Measurements from ENCODE around the gene RAB3C. TPM values are rescaled to one million over a fixed set of nuclear protein-coding genes. Genes with fewer than 3 reads are reported as not detected.

The RAB3C gene
- total and polyA plus RNA-seq, 12 donors: 0.08 to 4.9 (median 0.37) TPM

DNA sequence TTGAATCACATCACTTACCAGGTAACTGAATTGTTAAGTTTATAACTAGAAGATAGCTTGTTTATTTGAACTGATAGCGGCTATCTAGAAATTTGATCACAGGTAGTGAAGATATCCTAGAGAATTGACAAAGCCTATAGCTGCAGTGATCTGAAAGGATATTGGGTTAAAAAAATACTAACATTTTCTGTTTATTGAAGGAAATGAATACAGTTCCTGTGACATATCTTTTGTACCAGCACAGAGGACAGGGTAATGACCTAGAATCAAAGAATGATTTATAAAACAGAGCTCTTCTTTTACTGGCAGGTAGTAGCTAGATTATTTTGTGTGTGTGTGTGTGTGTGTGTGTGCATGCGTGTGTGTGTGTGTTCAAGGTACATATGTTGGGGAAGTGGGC is 94.8 kb downstream of the RAB3C start:
- Histone ChIP-seq H3K27ac (no peak overlapping the region), H3K4me3 (no peak overlapping the region), H3K36me3 (no peaks in the 10 kb centered on the region), H3K4me1 (no peaks in the 10 kb centered on the region), H3K9me3 (no peaks in the 10 kb centered on the region), H3K27me3 (no peaks in the 10 kb centered on the region)
- TF ChIP-seq, protein P1, sequence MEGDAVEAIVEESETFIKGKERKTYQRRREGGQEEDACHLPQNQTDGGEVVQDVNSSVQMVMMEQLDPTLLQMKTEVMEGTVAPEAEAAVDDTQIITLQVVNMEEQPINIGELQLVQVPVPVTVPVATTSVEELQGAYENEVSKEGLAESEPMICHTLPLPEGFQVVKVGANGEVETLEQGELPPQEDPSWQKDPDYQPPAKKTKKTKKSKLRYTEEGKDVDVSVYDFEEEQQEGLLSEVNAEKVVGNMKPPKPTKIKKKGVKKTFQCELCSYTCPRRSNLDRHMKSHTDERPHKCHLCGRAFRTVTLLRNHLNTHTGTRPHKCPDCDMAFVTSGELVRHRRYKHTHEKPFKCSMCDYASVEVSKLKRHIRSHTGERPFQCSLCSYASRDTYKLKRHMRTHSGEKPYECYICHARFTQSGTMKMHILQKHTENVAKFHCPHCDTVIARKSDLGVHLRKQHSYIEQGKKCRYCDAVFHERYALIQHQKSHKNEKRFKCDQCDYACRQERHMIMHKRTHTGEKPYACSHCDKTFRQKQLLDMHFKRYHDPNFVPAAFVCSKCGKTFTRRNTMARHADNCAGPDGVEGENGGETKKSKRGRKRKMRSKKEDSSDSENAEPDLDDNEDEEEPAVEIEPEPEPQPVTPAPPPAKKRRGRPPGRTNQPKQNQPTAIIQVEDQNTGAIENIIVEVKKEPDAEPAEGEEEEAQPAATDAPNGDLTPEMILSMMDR (IDR thresholded peaks at IDR 0.05): no peak
- ATAC-seq (no peak), DNase-seq (no peak)
- intact Hi-C loops (cut with DNase I): no loop called here
- 72 to 74% methylated on average over 2 of the region's 2 CpGs for WGBS, 2 donors

DNA sequence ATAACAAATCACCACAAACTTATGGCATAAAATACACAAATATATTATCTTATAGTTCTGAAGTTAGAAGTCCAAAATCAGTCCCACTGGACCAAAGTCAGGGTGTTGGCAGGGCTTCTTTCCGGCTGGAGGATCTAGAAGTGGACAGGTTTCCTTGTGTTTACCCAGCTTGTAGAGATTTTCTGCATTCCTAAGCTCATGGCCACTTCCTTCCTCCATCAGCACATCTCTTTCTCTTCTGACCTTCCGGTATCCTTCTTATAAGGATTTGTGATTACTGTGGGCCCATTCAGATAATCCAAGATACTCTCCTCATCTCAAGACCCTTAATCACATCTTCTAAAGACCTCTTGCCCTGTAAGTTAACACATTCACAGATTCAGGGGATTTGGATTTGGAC is 97.6 kb downstream of the RAB3C start:
- intact Hi-C loops (cut with DNase I): no loop called here
- H3K27ac ChIP-seq: no peak overlapping the region
- H3K9me3 ChIP-seq: no peaks in the 10 kb centered on the region
- H3K4me3 ChIP-seq: no peak overlapping the region
- no peaks in the 10 kb centered on the region for H3K4me1 ChIP-seq
- DNase-seq (no peak), ATAC-seq (no peak)
- no peaks in the 10 kb centered on the region for H3K27me3 ChIP-seq
- no peaks in the 10 kb centered on the region for H3K36me3 ChIP-seq
- TF ChIP-seq, protein P1 (IDR thresholded peaks at IDR 0.05): no peak
- WGBS, 2 donors: 43 to 66% methylated on average over 2 of the region's 2 CpGs

GRCh38 chr5:58681943-58682342 is 99.1 kb downstream of the RAB3C start:
- H3K9me3 ChIP-seq: no peaks in the 10 kb centered on the region
- DNase-seq (no peak), ATAC-seq (no peak)
- no peak overlapping the region for H3K27ac ChIP-seq
- no peaks in the 10 kb centered on the region for H3K27me3 ChIP-seq
- WGBS, 2 donors: 79 to 88% methylated on average over 5 of the region's 5 CpGs
- intact Hi-C loops (cut with DNase I): no loop called here
- TF ChIP-seq, protein P1 (IDR thresholded peaks at IDR 0.05): no peak
- H3K36me3 ChIP-seq: no peaks in the 10 kb centered on the region
- no peaks in the 10 kb centered on the region for H3K4me1 ChIP-seq
- H3K4me3 ChIP-seq: no peak overlapping the region

DNA sequence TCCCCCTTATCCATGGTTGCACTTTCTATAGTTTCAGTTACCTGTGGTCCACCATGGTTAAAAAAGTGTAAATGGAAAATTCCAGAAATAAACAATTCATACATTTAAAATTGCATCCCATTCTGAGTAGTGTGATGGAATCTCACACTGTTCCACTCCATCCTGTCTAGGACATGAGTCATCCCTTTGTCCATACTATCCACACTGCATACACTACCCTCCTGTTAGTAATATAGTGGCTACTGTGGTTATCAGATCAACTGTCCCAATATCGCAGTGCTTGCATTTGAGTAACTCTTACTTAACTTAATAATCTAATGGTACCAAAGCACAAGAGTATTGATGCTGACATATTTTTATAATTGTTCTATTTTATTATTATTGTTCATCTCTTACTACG is 100.7 kb downstream of the RAB3C start:
- WGBS, 2 donors: 95 to 96% methylated on average over 2 of the region's 2 CpGs
- Histone ChIP-seq H3K36me3 (no peaks in the 10 kb centered on the region), H3K4me1 (no peaks in the 10 kb centered on the region), H3K9me3 (no peaks in the 10 kb centered on the region), H3K27me3 (no peaks in the 10 kb centered on the region), H3K27ac (no peak overlapping the region), H3K4me3 (no peak overlapping the region)
- TF ChIP-seq, protein P1 (IDR thresholded peaks at IDR 0.05): no peak
- DNase-seq (no peak), ATAC-seq (no peak)
- intact Hi-C loops (cut with DNase I): no loop called here

DNA sequence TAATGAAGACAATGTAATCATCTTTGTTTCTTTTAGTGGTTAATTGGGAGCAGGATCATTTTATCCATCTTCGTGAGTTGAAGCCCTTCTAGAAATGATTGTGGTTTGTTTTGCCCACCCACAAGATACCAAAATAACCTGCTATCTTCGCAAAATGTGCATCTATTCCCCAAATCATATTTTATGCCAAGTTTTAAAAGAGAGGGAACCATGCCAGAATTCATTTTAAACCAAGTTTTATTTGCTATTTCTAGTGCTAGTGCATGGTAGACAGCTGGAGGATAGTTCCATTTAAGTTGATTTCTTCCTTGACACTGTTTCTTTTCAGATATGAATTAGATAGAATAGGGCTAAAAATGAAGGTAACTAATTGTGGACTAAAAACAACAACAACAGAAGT is 104.2 kb downstream of the RAB3C start:
- TF ChIP-seq, protein P1 (IDR thresholded peaks at IDR 0.05): no peak
- H3K9me3 ChIP-seq: no peaks in the 10 kb centered on the region
- ATAC-seq: no peak
- no peak overlapping the region for H3K4me3 ChIP-seq
- DNase-seq: no peak
- H3K27me3 ChIP-seq: no peaks in the 10 kb centered on the region
- intact Hi-C loops (cut with DNase I): no loop called here
- H3K27ac ChIP-seq: no peak overlapping the region
- H3K36me3 ChIP-seq: no peaks in the 10 kb centered on the region
- WGBS, 2 donors: 69 to 78% methylated on average over 2 of the region's 2 CpGs
- no peaks in the 10 kb centered on the region for H3K4me1 ChIP-seq

All from heart right ventricle (tissue), 16 donors.